Activated T-cell treated with anti-CD3 and anti-CD28 coated beads, Interleukin-2, amount 50 U/mL, for 1 hour (primary cell): ENCODE data around the gene SLC25A38.
"Not testable (repeated sequence)": the region's sequence is repeated elsewhere in the genome, so short reads cannot be mapped to it uniquely, and the experiment has no call there.

ENCODE experiments used
- DNase-seq: peaks from one replicate; pipeline ENCODE4 v3.0.0-alpha.2; 2020

The SLC25A38 gene

GRCh38 chr3:39383045-39383880, at the start of gene SLC25A38:
SLC25A38 (plus strand) TSS chr3:39383370; CDS start chr3:39383725, 355 bp downstream.
- DNase-seq, result peak; percentile 82

- no peak for DNase-seq
Measured at GRCh38 chr3:39333607-39334006, 49.6 kb upstream of the SLC25A38 start.

- DNase-seq, result no peak
Measured at GRCh38 chr3:39334205-39334604, 49.0 kb upstream of the SLC25A38 start.

GRCh38 chr3:39338201-39338600, 45.0 kb upstream of the SLC25A38 start:
- no peak for DNase-seq

- no peak for DNase-seq
Measured at GRCh38 chr3:39339086-39339485, 44.1 kb upstream of the SLC25A38 start.

DNA sequence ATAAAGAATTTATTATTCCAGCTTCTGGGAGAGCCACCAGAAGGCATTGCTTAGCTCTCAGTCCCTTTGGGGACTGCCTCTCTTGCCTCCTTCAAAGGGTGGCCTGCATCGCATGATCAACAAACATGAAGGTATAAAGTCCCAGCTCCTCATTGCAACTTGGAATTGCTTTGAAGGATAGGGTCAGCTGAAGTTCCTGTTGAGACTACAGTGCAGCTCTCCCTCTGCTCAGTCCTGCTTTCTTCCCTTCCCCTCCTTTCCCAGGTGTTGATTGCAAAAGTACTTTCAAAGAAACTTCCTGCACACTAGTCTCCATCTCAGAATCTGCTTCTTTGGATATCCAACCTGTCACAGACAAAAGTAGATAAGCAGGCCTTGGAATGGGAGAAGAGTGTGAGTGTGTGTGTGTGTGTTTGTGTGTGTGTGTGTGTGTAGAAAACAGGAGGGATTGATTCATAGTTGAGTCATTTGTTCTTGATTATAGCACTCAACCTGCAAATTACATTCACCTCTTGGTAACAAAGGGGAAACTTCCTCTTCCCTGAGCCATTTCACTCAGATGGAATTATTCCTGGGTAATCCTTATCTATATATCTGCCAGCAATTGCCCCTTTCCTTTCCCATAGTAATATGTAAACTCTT, 40.0 kb upstream of the SLC25A38 start:
- no peak for DNase-seq

DNA sequence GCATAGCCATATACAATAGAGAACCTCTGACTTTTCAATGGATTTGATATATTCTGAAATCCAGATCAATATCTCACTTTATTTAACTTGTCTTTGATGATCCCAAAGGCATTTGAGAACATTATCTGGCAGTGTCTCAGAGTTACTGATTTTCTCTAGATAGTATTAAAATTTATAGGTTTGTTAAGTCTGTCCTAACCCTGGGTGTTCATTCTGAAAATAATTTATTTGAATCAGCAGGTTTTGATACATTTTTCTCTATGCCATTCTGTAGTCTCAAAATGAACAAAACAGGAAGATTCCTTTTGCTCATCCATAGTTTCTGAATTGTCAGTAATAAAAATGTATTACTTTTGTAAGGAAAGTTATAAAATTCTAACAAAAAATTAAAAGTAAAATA, 39.4 kb upstream of the SLC25A38 start:
- DNase-seq, result no peak

DNA sequence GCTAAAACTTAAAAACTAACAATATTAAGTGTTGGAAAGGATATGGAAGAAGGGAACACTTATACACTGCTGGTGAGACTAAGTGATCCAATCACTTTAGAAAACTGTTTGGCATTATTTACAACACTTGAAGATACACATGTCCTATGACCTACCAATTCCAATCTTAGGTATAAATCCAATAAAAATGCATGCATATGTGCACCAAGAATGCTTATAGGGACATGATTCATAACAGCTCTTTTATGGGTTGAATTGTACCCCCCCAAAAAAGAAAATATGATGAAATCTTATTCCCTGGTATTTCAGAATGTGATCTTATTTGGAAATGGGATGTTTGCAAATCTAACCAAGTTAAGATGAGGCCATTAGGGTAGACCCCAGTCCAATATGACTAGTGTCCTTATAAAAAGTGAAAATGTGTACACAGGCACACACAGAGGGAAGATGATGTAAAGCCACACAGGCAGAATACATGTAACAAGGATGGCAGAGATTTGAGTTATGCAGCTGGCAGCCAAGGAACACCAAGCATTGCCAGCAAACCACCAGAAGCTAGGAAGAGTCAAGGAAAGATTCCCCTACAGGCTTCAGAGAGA, 38.3 kb upstream of the SLC25A38 start:
- DNase-seq, result no peak

DNA sequence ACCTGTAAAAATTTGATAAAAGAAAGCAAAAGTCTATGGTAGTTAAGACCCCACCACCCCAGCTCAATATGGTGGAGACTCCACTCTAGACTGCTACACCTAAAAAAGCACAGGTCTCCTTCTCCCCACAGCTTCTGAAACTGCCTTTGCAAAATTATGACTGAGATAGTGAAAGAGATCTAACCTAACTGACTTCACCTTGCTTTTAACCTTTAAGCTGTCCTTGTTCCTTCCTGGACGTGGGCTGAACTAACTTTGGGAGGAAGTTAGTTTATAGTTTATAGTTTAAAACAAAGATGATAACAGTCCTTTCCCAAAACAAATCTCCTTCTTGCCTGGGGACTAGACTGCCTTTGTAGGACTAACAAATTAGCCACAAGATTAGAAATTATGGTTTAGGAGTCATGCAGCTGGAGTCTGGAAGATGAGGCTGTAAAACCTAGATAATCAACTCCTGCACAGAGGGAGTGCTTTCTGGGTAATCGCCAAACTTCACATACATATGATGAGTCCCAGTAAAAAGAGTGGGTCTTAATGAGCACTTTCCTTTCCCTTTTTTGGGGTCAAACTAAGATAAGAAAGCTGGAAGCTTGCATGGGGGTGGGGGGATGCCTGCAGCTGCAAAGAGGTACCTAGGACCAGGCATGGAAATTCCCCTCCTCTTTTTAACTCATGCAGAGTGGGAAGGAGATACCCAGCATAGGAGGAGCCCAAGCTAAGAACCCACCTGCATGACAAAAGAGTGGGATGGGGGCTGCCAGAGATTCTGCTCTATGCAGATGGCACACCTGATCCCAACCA, 36.2 kb upstream of the SLC25A38 start:
- no peak for DNase-seq

- DNase-seq, result no peak
Measured at GRCh38 chr3:39347586-39347876, 35.6 kb upstream of the SLC25A38 start.

- DNase-seq, result no peak
Measured at GRCh38 chr3:39349080-39349479, 34.1 kb upstream of the SLC25A38 start.

- DNase-seq, result no peak
Measured at GRCh38 chr3:39350714-39351113, 32.5 kb upstream of the SLC25A38 start.

DNA sequence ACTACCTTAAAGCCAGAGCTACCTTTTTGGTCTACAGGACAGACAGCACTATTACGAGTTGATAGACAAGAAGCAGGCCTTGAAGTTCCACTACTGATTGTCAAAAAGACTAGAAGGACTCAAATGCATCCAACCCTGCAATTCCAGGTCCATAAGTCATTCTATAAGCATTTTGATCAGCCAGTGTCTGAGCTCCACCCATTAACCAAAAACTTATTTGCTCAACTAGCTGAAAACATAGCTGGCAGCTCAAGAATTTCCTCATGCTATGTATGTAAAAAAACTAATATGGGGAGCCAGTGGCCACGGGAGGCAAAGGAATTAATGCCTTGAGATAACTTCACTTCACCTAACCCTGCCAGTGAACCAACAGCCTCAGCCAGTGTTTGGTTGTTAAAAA, 32.0 kb upstream of the SLC25A38 start:
- not testable (repeated sequence) for DNase-seq

DNA sequence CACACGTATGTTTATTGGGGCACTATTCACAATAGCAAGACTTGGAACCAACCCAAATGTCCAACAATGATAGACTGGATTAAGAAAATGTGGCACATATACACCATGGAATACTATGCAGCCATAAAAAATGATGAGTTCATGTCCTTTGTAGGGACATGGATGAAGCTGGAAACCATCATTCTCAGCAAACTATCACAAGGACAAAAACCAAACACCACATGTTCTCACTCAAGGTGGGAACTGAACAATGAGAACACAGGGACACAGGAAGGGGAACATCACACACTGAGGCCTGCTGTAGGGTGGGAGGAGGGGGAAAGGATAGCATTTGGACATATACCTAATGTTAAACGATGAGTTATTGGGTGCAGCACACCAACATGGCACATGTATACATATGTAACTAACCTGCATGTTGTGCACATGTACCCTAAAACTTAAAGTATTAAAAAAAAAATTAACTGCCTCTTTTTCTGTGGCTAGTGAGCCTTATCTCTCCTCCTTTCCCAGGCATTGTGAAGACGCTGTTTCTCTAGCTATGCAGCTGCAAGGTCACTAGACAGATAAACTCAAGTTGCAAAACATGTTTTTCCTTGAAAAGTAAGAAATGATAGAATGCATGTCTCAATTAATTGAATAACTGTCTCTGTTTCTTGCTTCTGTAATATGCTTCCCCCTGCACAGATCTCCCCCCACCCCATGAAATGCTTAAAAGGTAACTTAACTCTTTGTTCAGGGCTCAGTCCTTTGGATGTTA, 29.8 kb upstream of the SLC25A38 start:
- DNase-seq, result not testable (repeated sequence)

DNA sequence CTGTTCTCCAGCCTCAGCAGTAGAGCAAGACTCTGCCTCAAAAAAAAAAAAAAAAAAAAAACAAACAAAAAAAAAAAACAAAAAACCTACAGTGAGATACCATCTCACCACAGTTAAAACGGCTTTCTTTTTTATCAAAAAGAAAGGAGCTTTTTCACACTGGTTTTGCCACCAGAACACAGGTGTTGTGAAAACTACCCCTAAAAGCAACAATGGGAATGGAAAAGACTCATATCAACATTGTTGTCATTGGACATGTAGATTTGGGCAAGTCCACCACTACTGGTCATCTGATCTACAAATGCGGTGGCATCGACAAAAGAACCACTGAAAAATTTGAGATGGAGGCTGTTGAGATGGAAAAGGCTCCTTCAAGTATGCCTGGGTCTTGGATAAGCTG, 24.8 kb upstream of the SLC25A38 start:
- DNase-seq, result no peak

DNA sequence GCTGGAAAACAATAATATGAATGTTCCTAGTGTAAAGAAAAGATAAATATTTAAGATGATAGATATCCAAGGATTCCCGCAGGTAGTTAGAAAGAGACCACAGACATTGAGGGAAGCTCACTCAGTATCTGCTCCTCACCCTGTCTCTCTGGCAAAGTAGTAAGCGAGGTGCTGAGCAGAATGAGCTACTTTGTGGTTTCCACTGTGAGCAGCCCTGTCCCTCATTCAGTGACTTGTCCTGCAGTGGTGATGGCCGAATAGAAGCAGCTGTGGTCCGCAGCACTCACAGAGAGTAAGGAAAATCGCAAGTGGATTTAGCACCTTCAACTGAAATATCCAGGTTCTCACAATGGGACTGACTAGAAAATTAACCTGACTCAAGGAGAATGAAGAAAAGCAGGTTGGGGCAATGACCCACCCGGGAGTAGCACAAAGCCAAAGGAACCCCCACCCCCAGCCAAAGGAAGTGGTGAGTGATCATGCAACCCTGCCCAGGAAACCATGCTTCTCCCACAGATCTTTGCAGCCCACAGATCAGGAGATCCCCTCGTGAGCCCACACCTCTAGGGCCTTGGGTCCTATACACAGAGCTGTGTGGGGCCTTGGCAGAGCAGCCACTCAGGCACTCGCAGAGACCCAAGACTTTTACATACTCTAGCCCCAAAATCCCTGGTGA, 21.8 kb upstream of the SLC25A38 start:
- DNase-seq, result no peak

DNA sequence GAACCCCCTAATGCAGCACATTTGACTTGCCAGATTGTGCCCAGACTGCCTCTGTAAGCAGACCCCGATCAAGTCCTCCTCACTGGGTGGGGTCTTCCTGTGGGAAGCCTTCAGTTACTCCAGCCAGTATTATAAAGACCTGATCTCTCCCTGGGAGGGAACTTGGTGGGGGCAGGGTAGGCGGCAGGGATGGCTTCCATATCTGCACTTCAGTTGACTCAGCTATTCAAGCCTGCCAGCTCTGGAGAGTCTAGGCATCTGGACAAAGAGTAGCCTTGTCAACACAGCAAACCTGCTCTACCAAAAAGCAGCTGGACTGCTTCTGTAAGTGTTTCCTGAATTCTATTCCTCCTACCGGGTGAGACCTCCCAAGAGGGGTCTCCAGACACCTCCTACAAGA, 21.0 kb upstream of the SLC25A38 start:
- DNase-seq, result no peak

DNA sequence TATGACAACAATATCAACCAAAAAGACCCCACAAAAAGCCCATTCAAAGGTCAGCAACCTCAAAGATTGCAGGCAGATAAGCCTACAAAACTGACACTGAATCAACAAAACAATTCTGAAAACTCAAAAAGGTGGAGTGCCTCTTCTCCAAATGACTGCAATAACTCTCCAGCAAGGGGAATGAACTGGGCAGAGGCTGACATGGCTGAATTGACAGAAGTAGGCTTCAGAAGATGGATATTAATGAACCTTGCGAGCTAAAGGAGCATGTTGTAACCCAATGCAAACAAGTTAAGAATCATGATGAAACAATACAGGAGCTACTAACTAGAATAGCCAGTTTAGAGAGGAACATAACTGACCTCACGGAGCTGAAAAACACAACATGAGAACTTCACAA, 20.4 kb upstream of the SLC25A38 start:
- no peak for DNase-seq

GRCh38 chr3:39370450-39370849, 12.7 kb upstream of the SLC25A38 start:
- DNase-seq, result not testable (repeated sequence)

GRCh38 chr3:39372833-39373232, 10.3 kb upstream of the SLC25A38 start:
- DNase-seq, result no peak

GRCh38 chr3:39376959-39377634, 6.1 kb upstream of the SLC25A38 start:
- DNase-seq, result no peak
